Bronchial epithelial cell (primary cell): Measurements from ENCODE around the gene TCF4. TPM values are rescaled to one million over a fixed set of nuclear protein-coding genes. Genes with fewer than 3 reads are reported as not detected.

Experiments used
- DNase-seq: peaks from one replicate; pipeline ENCODE4 v3.0.0-alpha.2; 2010; ENCODE audit warnings: low read depth
- FAIRE-seq: peaks from 2 replicates; lab custom pipeline; 2011; peaks lifted over from hg19 to GRCh38; lab: Jason Lieb, UNC
- H3K27me3 ChIP-seq: 2 replicates; pipeline ENCODE4 v1.5.1; 2011; ENCODE audit warnings: low read length; ENCODE audit not compliant: control insufficient read depth, insufficient read depth
- H3K36me3 ChIP-seq: 2 replicates; pipeline ENCODE4 v1.5.1; 2011; ENCODE audit warnings: low read length; ENCODE audit not compliant: control insufficient read depth, insufficient read depth
- H3K4me3 ChIP-seq: 2 replicates; pipeline ENCODE4 v1.5.1; 2011; ENCODE audit warnings: mild to moderate bottlenecking, low read depth, low read length, control low read depth
- CTCF ChIP-seq: IDR thresholded peaks from 2 replicates; pipeline ENCODE4 v1.5.1; 2011; ENCODE audit warnings: mild to moderate bottlenecking, moderate library complexity, low read length, control low read depth, inconsistent platforms; ENCODE audit not compliant: insufficient read depth, severe bottlenecking
- total RNA-seq: library from RNA; depleted of rRNA; stranded (reverse); fragments of >200 nt; gene quantifications from 2 replicates; pipeline ENCODE4 v1.2.1, GENCODE V29; 2014

The TCF4 gene
- total RNA-seq, 1 donor from 2014 or later, result 10.0 TPM

GRCh38 chr18:55307505-55307904 lies 280.5 kb downstream of the TCF4 start:
- no peak for FAIRE-seq
- Histone ChIP-seq H3K4me3 (no peak overlapping the region), H3K27me3 (no peaks in the 10 kb centered on the region), H3K36me3 (no peaks in the 10 kb centered on the region)
- DNase-seq, result no peak
- no peak for TF ChIP-seq CTCF

GRCh38 chr18:55306359-55307024 lies 281.5 kb downstream of the TCF4 start:
- no peak for FAIRE-seq
- Histone ChIP-seq H3K27me3 (no peaks in the 10 kb centered on the region), H3K4me3 (no peak overlapping the region), H3K36me3 (no peaks in the 10 kb centered on the region)
- no peak for TF ChIP-seq CTCF
- DNase-seq, result no peak

GRCh38 chr18:55302167-55302833 lies 285.7 kb downstream of the TCF4 start:
- H3K36me3 ChIP-seq, result no peaks in the 10 kb centered on the region
- FAIRE-seq, result peak; percentile 85
- no peak for TF ChIP-seq CTCF
- no peak for DNase-seq
- H3K27me3 ChIP-seq, result no peaks in the 10 kb centered on the region
- no peak overlapping the region for H3K4me3 ChIP-seq

- FAIRE-seq (no peak), DNase-seq (no peak)
- Histone ChIP-seq H3K36me3 (no peaks in the 10 kb centered on the region), H3K27me3 (no peaks in the 10 kb centered on the region), H3K4me3 (no peak overlapping the region)
- TF ChIP-seq CTCF, result no peak
These were observed 286.2 kb downstream of the TCF4 start for GRCh38 chr18:55301824-55302166.

- Histone ChIP-seq H3K4me3 (no peak overlapping the region), H3K36me3 (no peaks in the 10 kb centered on the region), H3K27me3 (no peaks in the 10 kb centered on the region)
- FAIRE-seq, result peak; percentile 7
- TF ChIP-seq CTCF, result no peak
- no peak for DNase-seq
These were observed 287.0 kb downstream of the TCF4 start for GRCh38 chr18:55300936-55301531.
